Erythroblast (primary cell): ENCODE data around the gene ARG1.
"Not testable (repeated sequence)": the region's sequence is repeated elsewhere in the genome, so short reads cannot be mapped to it uniquely, and the experiment has no call there.

Experiments used
- DNase-seq, 2 experiments: peaks; one replicate each; lab custom pipeline; 2025; lab: John Stamatoyannopoulos, UW
- GATA1 ChIP-seq: IDR thresholded peaks from 2 replicates; pipeline ENCODE4 v1.6.1; 2011; ENCODE audit warnings: low read depth, mild to moderate bottlenecking, control low read depth, low read length, moderate library complexity
- POLR2A ChIP-seq: IDR thresholded peaks from 2 replicates; pipeline ENCODE4 v1.6.1; 2011; ENCODE audit warnings: mild to moderate bottlenecking, low read length

Gene ARG1

GRCh38 chr6:131572686-131573415, at the start of gene ARG1:
Gene ARG1 (plus strand): TSS chr6:131573226. CDS start chr6:131573283, 57 bp downstream.
- TF ChIP-seq GATA1 (no peak), POLR2A (no peak)
- DNase-seq: peak; percentile 61 to 65

DNA sequence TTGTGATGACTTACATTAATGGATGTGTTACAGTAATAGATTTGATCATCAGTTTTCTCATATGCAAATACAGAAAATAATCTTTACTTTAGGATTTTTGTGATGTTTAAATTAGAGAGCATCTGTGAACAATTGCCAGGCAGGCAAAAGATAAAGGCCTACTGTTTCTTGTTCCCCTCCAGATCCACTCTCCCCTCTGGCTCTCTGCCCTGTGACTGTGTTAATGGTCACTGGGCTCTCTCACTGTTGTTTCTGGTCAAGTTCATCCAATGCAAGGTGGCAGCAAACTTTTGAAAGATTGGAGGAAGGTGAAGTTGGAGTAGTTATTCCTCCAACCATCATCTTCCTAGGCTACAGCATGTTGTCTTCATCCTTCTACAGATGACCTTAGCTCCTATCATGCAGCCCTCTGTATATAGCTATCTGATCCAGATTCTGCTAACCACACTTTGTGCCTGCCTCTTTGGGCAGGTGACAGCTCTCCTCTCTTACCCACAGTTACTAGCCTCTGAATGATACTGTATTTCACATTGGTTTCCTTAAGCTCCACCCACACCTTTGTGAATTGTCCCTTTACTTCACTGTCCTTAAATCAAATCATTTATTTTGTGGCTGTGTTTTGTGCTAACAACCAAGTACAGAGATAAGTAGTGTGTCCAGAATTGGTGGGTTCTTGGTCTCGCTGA, 48.9 kb upstream of the ARG1 start:
- TF ChIP-seq GATA1 (no peak), POLR2A (no peak)
- no peak for DNase-seq

GRCh38 chr6:131524695-131525336, 48.2 kb upstream of the ARG1 start:
- no peak for DNase-seq
- TF ChIP-seq POLR2A (no peak), GATA1 (no peak)

DNA sequence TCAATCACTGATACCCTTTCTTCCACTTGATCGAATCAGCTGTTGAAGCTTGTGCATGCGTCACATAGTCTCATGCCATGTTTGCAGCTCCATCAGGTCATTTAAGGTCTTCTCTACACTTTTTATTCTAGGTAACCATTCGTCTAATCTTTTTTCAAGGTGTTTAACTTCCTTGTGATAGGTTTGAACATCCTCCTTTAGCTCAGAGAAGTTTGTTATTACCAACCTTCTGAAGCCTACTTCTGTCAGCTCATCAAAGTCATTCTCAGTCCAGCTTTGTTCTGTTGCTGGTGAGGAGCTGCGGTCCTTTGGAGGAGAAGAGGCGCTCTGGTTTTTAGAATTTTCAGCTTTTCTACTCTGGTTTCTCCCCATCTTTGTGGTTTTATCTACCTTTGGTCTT, 42.1 kb upstream of the ARG1 start:
- not testable (repeated sequence) for DNase-seq

GRCh38 chr6:131531681-131532080, 41.3 kb upstream of the ARG1 start:
- DNase-seq: not testable (repeated sequence)

DNA sequence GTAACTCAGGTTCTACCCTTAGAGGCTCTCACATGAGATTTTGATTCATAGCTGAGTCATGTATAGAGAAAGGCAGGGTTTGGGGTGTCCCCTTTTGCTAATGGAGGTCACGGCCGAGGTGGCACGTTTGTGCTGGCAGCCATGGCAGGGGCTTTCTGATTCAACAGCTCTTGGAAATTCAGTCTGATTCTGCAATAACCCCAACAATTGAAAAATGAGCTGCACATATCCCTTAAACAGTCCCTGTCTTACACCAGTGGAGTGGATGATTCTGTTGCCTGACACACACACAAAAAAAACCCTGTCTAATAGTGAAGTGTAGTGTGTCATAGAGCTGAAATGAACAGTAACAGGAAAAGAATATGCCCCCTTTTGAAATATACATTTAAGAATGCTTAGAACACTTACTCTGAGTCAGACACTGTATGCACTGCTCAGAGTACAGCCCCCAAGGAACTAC, 40.4 kb upstream of the ARG1 start:
- no peak for DNase-seq
- TF ChIP-seq GATA1 (no peak), POLR2A (no peak)

GRCh38 chr6:131538615-131539014, 34.4 kb upstream of the ARG1 start:
- not testable (repeated sequence) for DNase-seq

DNA sequence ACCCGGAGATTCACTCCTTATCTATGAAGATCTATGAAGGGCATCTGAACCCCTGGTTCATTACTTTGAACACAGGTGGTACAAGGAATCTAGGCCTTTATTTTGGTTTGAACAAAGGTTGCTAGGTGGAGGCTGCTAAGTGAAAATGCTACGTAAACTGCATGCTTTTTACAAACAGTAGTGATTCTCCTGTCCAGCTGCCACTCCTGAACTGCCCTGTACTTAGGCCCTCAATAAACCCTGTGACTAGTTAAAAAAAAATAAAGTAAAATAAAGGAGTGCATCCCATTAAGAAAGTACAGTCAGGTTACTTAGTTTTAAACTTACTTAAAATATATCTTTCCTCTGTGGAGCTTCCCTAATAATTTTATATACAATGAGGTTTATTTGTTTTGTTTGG, 27.7 kb upstream of the ARG1 start:
- no peak for DNase-seq
- TF ChIP-seq POLR2A: no peak
- TF ChIP-seq GATA1: no peak

- TF ChIP-seq POLR2A: no peak
- no peak for DNase-seq
Measured at GRCh38 chr6:131547488-131547887, 25.5 kb upstream of the ARG1 start.

DNA sequence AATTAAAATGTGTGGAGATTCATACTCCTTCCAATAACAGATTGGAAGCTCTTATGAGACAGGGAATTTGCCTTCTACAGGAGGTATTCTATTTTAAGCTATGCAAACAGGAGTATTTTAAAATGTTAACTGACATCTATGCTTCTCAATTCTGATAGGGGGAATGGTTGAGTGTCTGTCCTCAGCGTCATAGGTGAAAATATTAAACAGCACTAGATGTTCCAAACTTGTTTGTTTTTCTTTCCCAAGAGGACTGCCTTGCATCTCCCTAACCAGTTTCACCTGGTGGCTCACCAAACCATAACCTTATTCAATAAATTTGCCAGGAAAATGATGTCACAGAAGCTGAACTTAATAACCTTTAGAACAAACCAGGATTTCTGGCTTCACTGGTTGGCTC, 24.6 kb upstream of the ARG1 start:
- no peak for TF ChIP-seq GATA1
- no peak for TF ChIP-seq POLR2A
- DNase-seq: no peak

DNA sequence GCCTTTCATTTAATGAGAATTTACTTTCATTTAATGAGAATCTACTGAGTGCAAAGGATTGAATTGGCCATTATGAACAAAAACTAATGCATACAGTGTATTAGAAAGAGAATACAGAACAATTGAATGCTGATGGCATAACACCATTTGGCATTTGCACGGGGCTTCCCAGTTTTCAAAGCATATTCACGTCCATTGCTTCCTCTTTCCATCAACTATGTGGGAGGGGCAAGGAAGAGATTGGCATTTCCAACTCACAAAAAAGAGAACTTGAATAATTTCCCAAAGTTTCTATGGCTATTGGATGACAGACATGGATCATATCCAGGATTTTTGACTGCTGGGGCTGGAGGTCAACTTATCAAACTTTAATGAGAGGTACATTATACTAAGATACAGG, 23.2 kb upstream of the ARG1 start:
- TF ChIP-seq GATA1: no peak
- DNase-seq: no peak

DNA sequence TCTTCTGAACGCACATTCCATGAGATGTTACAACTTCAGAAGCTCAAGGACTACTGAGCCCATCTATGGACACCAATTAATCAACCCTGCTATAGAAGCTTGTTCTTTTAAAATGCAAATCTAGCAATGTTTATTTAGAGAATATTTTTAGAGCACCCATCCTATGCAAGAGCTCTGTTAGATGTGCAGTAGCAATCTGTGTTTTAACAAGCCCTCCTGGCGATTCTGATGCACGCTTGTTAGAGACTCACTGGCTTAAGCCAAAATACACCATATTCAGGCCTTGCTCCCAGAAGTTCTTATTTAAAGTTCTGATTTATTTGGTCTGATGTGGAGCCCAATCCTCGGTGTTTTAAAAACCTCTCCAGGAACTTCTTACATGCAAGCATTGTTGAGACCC, 21.1 kb upstream of the ARG1 start:
- TF ChIP-seq POLR2A: no peak
- no peak for TF ChIP-seq GATA1
- DNase-seq: no peak

GRCh38 chr6:131552572-131552971, 20.5 kb upstream of the ARG1 start:
- no peak for DNase-seq
- TF ChIP-seq GATA1: no peak
- no peak for TF ChIP-seq POLR2A

DNA sequence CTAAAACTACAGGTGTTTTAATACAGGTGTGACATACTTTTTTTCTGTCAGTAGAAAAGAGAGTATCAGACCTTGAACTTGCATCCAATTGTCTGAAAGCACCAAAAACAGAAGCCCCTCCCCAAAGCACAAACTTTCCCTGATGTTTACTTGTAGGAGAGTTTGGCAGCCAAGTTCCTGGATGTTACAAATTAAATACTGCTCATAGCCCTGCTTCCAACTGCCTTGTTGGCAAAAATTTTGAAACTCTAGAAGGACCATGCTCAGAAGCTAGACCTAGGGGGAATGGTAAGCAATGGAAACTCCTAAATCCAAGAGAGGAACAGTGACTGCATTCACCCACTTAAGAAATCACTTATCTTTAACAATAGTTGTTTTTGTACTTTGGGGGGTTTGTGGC, 17.0 kb upstream of the ARG1 start:
- DNase-seq: no peak
- no peak for TF ChIP-seq GATA1
- TF ChIP-seq POLR2A: no peak

GRCh38 chr6:131558922-131559321, 14.1 kb upstream of the ARG1 start:
- DNase-seq: no peak
- no peak for TF ChIP-seq POLR2A
- no peak for TF ChIP-seq GATA1
